ENCODE measurements around the gene HMGXB4. TPM values are rescaled to one million over a fixed set of nuclear protein-coding genes. Genes with fewer than 3 reads are reported as not detected.

HMGXB4 gene
- total and polyA plus RNA-seq, 7 experiments from 2014 or later: 12.2 to 39.1 (median 24.1) TPM

- no peaks in the 10 kb centered on the region for H3K9me3 Mint-ChIP-seq
- Histone ChIP-seq H3K27ac (ENCODE audit: low read depth, low read length) (peak overlapping the region; percentile 34), H3K4me3 (ENCODE audit: low read length) (peak overlapping the region; percentile 13), H3K4me1 (ENCODE audit: control insufficient read depth in 2 of 2, insufficient read depth in 2 of 2, low read length in 2 of 2) (peaks cover 22 to 23% of the 10 kb centered on the region in 2 donors), H3K9me3 (ENCODE audit: control insufficient read depth in 2 of 3, low read length in 3 of 3) (no peaks in the 10 kb centered on the region), H3K27me3 (ENCODE audit: control insufficient read depth in 2 of 2, insufficient read depth in 2 of 2, low read length in 2 of 2) (no peaks in the 10 kb centered on the region), H3K36me3 (ENCODE audit: control insufficient read depth in 2 of 3, insufficient read depth in 3 of 3, low read length in 3 of 3) (peaks cover 4 to 77% (median 22%) of the 10 kb centered on the region in 3 experiments)
- intact Hi-C loops (cut with micrococcal nuclease): loop anchor here (1.0 to 2.0 kb wide), 3 partner anchors 30 to 74 kb away; partner anchors contain the start of genes HMGXB4 (in 1 of the 2) and TOM1 (in 1 of the 2)
- H3K27ac Mint-ChIP-seq: peak overlapping the region; percentile 84 to 92 (median 90)
- no peaks in the 10 kb centered on the region for H3K27me3 Mint-ChIP-seq
- DNase-seq (peak in 8 of 9 donors; percentile 33 to 57 (median 46)), ATAC-seq (peak; percentile 74)
- CTCF ChIA-PET: interaction anchor here (0.6 to 1.0 kb wide), 5 partner anchors 24 to 1025 kb away, joined by 3 to 6 read pairs (median 3); partner anchors contain the start of gene TOM1
- peaks cover 12 to 38% (median 23%) of the 10 kb centered on the region in 7 donors for H3K4me1 Mint-ChIP-seq
- peak overlapping the region; percentile 61 to 80 (median 73) for H3K4me3 Mint-ChIP-seq
- POLR2A ChIA-PET: interaction anchor here (0.7 to 2.6 kb wide), 9 partner anchors 14 to 909 kb away, joined by 3 to 21 read pairs (median 4); partner anchors contain the start of genes APOL2, HMGXB4 and TOM1
- peaks cover 4 to 56% (median 14%) of the 10 kb centered on the region in 5 donors for H3K36me3 Mint-ChIP-seq
These were observed 73.1 kb downstream of the HMGXB4 start for GRCh38 chr22:35330258-35330861.

- POLR2A ChIA-PET: no interaction called here
- Mint-ChIP-seq H3K4me3 (no peak overlapping the region), H3K27me3 (no peaks in the 10 kb centered on the region), H3K27ac (peak overlapping the region in 4 of 9 donors; percentile 25 to 76 (median 56)), H3K36me3 (peaks cover 0 to 50% (median 4%) of the 10 kb centered on the region in 5 donors), H3K9me3 (no peaks in the 10 kb centered on the region), H3K4me1 (peaks cover 15 to 49% (median 24%) of the 10 kb centered on the region in 7 donors)
- H3K36me3 ChIP-seq (ENCODE audit: control insufficient read depth in 2 of 3, insufficient read depth in 3 of 3, low read length in 3 of 3): peaks cover 0 to 77% (median 25%) of the 10 kb centered on the region in 3 experiments
- no peaks in the 10 kb centered on the region for H3K27me3 ChIP-seq (ENCODE audit: control insufficient read depth in 2 of 2, insufficient read depth in 2 of 2, low read length in 2 of 2)
- ATAC-seq (no peak), DNase-seq (no peak)
- H3K9me3 ChIP-seq (ENCODE audit: control insufficient read depth in 2 of 3, low read length in 3 of 3): no peaks in the 10 kb centered on the region
- no peak overlapping the region for H3K27ac ChIP-seq (ENCODE audit: low read depth, low read length)
- H3K4me3 ChIP-seq (ENCODE audit: low read length): no peak overlapping the region
- CTCF ChIA-PET: no interaction called here
- intact Hi-C loops (cut with micrococcal nuclease): no loop called here
- H3K4me1 ChIP-seq (ENCODE audit: control insufficient read depth in 2 of 2, insufficient read depth in 2 of 2, low read length in 2 of 2): peaks cover 22 to 23% of the 10 kb centered on the region in 2 donors
These were observed 75.0 kb downstream of the HMGXB4 start for GRCh38 chr22:35332278-35332677.

GRCh38 chr22:35333220-35333619 lies 75.9 kb downstream of the HMGXB4 start:
- Mint-ChIP-seq H3K36me3 (peaks cover 0 to 47% (median 8%) of the 10 kb centered on the region in 5 donors), H3K9me3 (no peaks in the 10 kb centered on the region), H3K27me3 (no peaks in the 10 kb centered on the region), H3K27ac (peak overlapping the region in 2 of 9 donors; percentile 18 to 22), H3K4me1 (peaks cover 15 to 47% (median 22%) of the 10 kb centered on the region in 7 donors), H3K4me3 (no peak overlapping the region)
- Histone ChIP-seq H3K27me3 (ENCODE audit: control insufficient read depth in 2 of 2, insufficient read depth in 2 of 2, low read length in 2 of 2) (no peaks in the 10 kb centered on the region), H3K9me3 (ENCODE audit: control insufficient read depth in 2 of 3, low read length in 3 of 3) (no peaks in the 10 kb centered on the region), H3K36me3 (ENCODE audit: control insufficient read depth in 2 of 3, insufficient read depth in 3 of 3, low read length in 3 of 3) (peaks cover 0 to 77% (median 17%) of the 10 kb centered on the region in 3 experiments), H3K4me1 (ENCODE audit: control insufficient read depth in 2 of 2, insufficient read depth in 2 of 2, low read length in 2 of 2) (peaks cover 22% of the 10 kb centered on the region in 2 donors), H3K4me3 (ENCODE audit: low read length) (no peak overlapping the region), H3K27ac (ENCODE audit: low read depth, low read length) (no peak overlapping the region)
- CTCF ChIA-PET: no interaction called here
- DNase-seq (no peak), ATAC-seq (no peak)
- POLR2A ChIA-PET: interaction anchor here (0.6 to 1.8 kb wide), 2 partner anchors 15 to 827 kb away, joined by 3 to 5 read pairs; no protein-coding TSS in a partner anchor
- intact Hi-C loops (cut with micrococcal nuclease): no loop called here

- intact Hi-C loops (cut with micrococcal nuclease): no loop called here
- Mint-ChIP-seq H3K36me3 (peaks cover 0 to 46% (median 8%) of the 10 kb centered on the region in 5 donors), H3K27me3 (no peaks in the 10 kb centered on the region), H3K4me3 (no peak overlapping the region), H3K4me1 (peaks cover 14 to 45% (median 19%) of the 10 kb centered on the region in 7 donors), H3K27ac (peak overlapping the region in 6 of 9 donors; percentile 6 to 34 (median 22)), H3K9me3 (no peaks in the 10 kb centered on the region)
- Histone ChIP-seq H3K9me3 (ENCODE audit: control insufficient read depth in 2 of 3, low read length in 3 of 3) (no peaks in the 10 kb centered on the region), H3K4me3 (ENCODE audit: low read length) (no peak overlapping the region), H3K36me3 (ENCODE audit: control insufficient read depth in 2 of 3, insufficient read depth in 3 of 3, low read length in 3 of 3) (peaks cover 0 to 80% (median 17%) of the 10 kb centered on the region in 3 experiments), H3K4me1 (ENCODE audit: control insufficient read depth in 2 of 2, insufficient read depth in 2 of 2, low read length in 2 of 2) (peaks cover 17 to 21% of the 10 kb centered on the region in 2 donors), H3K27ac (ENCODE audit: low read depth, low read length) (no peak overlapping the region), H3K27me3 (ENCODE audit: control insufficient read depth in 2 of 2, insufficient read depth in 2 of 2, low read length in 2 of 2) (no peaks in the 10 kb centered on the region)
- DNase-seq (peak in 1 of 9 donors; percentile 38), ATAC-seq (no peak)
- CTCF ChIA-PET: no interaction called here
- POLR2A ChIA-PET: interaction anchor here (1.8 kb wide), 1 partner anchor 14 kb away, joined by 5 read pairs; no protein-coding TSS in a partner anchor
These were observed 76.7 kb downstream of the HMGXB4 start for GRCh38 chr22:35334004-35334403.

GRCh38 chr22:35335468-35335867 lies 78.2 kb downstream of the HMGXB4 start:
- peaks cover 3 to 6% of the 10 kb centered on the region in 2 donors for H3K4me1 ChIP-seq (ENCODE audit: control insufficient read depth in 2 of 2, insufficient read depth in 2 of 2, low read length in 2 of 2)
- Mint-ChIP-seq H3K27ac (peak overlapping the region in 2 of 9 donors; percentile 41 to 79), H3K36me3 (peaks cover 3 to 51% (median 8%) of the 10 kb centered on the region in 5 donors), H3K4me3 (peak overlapping the region in 1 of 10 donors; percentile 61), H3K27me3 (no peaks in the 10 kb centered on the region), H3K4me1 (peaks cover 3 to 30% (median 9%) of the 10 kb centered on the region in 7 donors), H3K9me3 (no peaks in the 10 kb centered on the region)
- H3K9me3 ChIP-seq (ENCODE audit: control insufficient read depth in 2 of 3, low read length in 3 of 3): no peaks in the 10 kb centered on the region
- ATAC-seq (no peak), DNase-seq (no peak)
- peaks cover 0 to 87% (median 17%) of the 10 kb centered on the region in 3 experiments for H3K36me3 ChIP-seq (ENCODE audit: control insufficient read depth in 2 of 3, insufficient read depth in 3 of 3, low read length in 3 of 3)
- no peaks in the 10 kb centered on the region for H3K27me3 ChIP-seq (ENCODE audit: control insufficient read depth in 2 of 2, insufficient read depth in 2 of 2, low read length in 2 of 2)
- H3K27ac ChIP-seq (ENCODE audit: low read depth, low read length): no peak overlapping the region
- POLR2A ChIA-PET: interaction anchor here (0.9 kb wide), 1 partner anchor 11 kb away, joined by 3 read pairs; no protein-coding TSS in a partner anchor
- CTCF ChIA-PET: no interaction called here
- H3K4me3 ChIP-seq (ENCODE audit: low read length): no peak overlapping the region
- intact Hi-C loops (cut with micrococcal nuclease): no loop called here

GRCh38 chr22:35335936-35336781 lies 78.9 kb downstream of the HMGXB4 start:
- DNase-seq: no peak
- Mint-ChIP-seq H3K36me3 (peaks cover 6 to 54% (median 8%) of the 10 kb centered on the region in 5 donors), H3K27ac (peak overlapping the region in 4 of 9 donors; percentile 32 to 79 (median 48))

More at GRCh38 chr22:35335936-35336781, 78.9 kb downstream of the HMGXB4 start:
- no peak overlapping the region for H3K4me3 ChIP-seq (ENCODE audit: low read length)
- peaks cover 0 to 90% (median 20%) of the 10 kb centered on the region in 3 experiments for H3K36me3 ChIP-seq (ENCODE audit: control insufficient read depth in 2 of 3, insufficient read depth in 3 of 3, low read length in 3 of 3)
- CTCF ChIA-PET: interaction anchor here (0.8 kb wide), 1 partner anchor 13 kb away, joined by 3 read pairs; no protein-coding TSS in a partner anchor
- ATAC-seq: no peak
- Mint-ChIP-seq H3K4me3 (peak overlapping the region in 1 of 10 donors; percentile 61), H3K27me3 (no peaks in the 10 kb centered on the region), H3K4me1 (peaks cover 0 to 27% (median 6%) of the 10 kb centered on the region in 7 donors), H3K9me3 (no peaks in the 10 kb centered on the region)
- no peaks in the 10 kb centered on the region for H3K27me3 ChIP-seq (ENCODE audit: control insufficient read depth in 2 of 2, insufficient read depth in 2 of 2, low read length in 2 of 2)
- intact Hi-C loops (cut with micrococcal nuclease): no loop called here
- H3K27ac ChIP-seq (ENCODE audit: low read depth, low read length): no peak overlapping the region
- H3K9me3 ChIP-seq (ENCODE audit: control insufficient read depth in 2 of 3, low read length in 3 of 3): no peaks in the 10 kb centered on the region
- H3K4me1 ChIP-seq (ENCODE audit: control insufficient read depth in 2 of 2, insufficient read depth in 2 of 2, low read length in 2 of 2): no peaks in the 10 kb centered on the region
- POLR2A ChIA-PET: interaction anchor here (0.9 kb wide), 1 partner anchor 12 kb away, joined by 3 read pairs; no protein-coding TSS in a partner anchor

Data from naive thymus-derived CD4-positive, alpha-beta T cell (primary cell).